SK-N-SH (cell line): Measurements from ENCODE around the gene CDPF1. TPM values are rescaled to one million over a fixed set of nuclear protein-coding genes. Genes with fewer than 3 reads are reported as not detected.

Source experiments
- CTCF ChIA-PET: fragments of 300-600, 350-600 bp; formaldehyde crosslinking; extraction: SDS; loops from one replicate; lab custom pipeline; 2021; lab: Yijun Ruan, JAX
- POLR2A ChIA-PET: fragments of 350-600 bp; sonication (Branson Sonifier 250); formaldehyde crosslinking; extraction: SDS; loops from one replicate; lab custom pipeline; 2020; ENCODE audit warnings: antibody characterized with exemption, inconsistent platforms; lab: Yijun Ruan, JAX
- DNase-seq: peaks from one replicate; pipeline ENCODE4 v3.0.0; 2012
- H2AFZ ChIP-seq: fragments of 200-600 bp; sonication (generic); 2 replicates; pipeline ENCODE4 v1.8.1; 2016; ENCODE audit warnings: antibody characterized with exemption, mild to moderate bottlenecking, low read depth
- H3F3A ChIP-seq: fragments of 200-600 bp; sonication (generic); replicated peaks from 2 replicates; pipeline ENCODE3; 2016; ENCODE audit warnings: antibody characterized with exemption, mild to moderate bottlenecking; ENCODE audit not compliant: insufficient read depth
- H3K27ac ChIP-seq, 2 experiments: fragments of 200-500 bp in 1 of 2; fragments of 200-600 bp in 1 of 2; sonication (Bioruptor generic) in 1 of 2; sonication (generic), shearing (Covaris generic) in 1 of 2; 2 replicates each; pipeline versions ENCODE4 v1.5.1 to v1.6.1; 2014 to 2016; ENCODE audit warnings: low read depth in 2 of 2, inconsistent platforms in 1 of 2, low read length in 1 of 2, mild to moderate bottlenecking in 1 of 2, mixed read lengths in 1 of 2
- H3K27me3 ChIP-seq: fragments of 200-600 bp; sonication (generic), shearing (Covaris generic); 2 replicates; pipeline ENCODE4 v1.6.1; 2016; ENCODE audit warnings: mixed run types; ENCODE audit not compliant: insufficient read depth
- H3K36me3 ChIP-seq, 2 experiments: fragments of 200-500 bp in 1 of 2; fragments of 200-600 bp in 1 of 2; sonication (Bioruptor generic) in 1 of 2; sonication (generic) in 1 of 2; replicated peaks in 1 of 2; 2 replicates each; pipeline versions ENCODE3 to v1.5.1; 2014 to 2016; ENCODE audit warnings: low read length in 1 of 2, mild to moderate bottlenecking in 1 of 2; ENCODE audit not compliant: insufficient read depth in 2 of 2, control insufficient read depth in 1 of 2
- H3K4me1 ChIP-seq, 2 experiments: fragments of 200-500 bp in 1 of 2; fragments of 200-600 bp in 1 of 2; sonication (Bioruptor generic) in 1 of 2; sonication (generic), shearing (Covaris generic) in 1 of 2; 2 replicates each; pipeline versions ENCODE4 v1.5.1 to v1.6.1; 2014 to 2016; ENCODE audit warnings: low read depth in 1 of 2, low read length in 1 of 2, mixed run types in 1 of 2; ENCODE audit not compliant: insufficient read depth in 2 of 2, control insufficient read depth in 1 of 2
- H3K4me2 ChIP-seq: fragments of 200-600 bp; sonication (generic), shearing (Covaris generic); 2 replicates; pipeline ENCODE4 v1.6.1; 2017; ENCODE audit warnings: mixed run types
- H3K4me3 ChIP-seq, 2 experiments: fragments of 200-500 bp in 1 of 2; fragments of 200-600 bp in 1 of 2; sonication (Bioruptor generic) in 1 of 2; sonication (generic), shearing (Covaris generic) in 1 of 2; 2 replicates each; pipeline versions ENCODE4 v1.5.1 to v1.8.1; 2014 to 2016; ENCODE audit warnings: low read depth in 2 of 2, inconsistent platforms in 1 of 2, low read length in 1 of 2, mild to moderate bottlenecking in 1 of 2, mixed read lengths in 1 of 2, moderate library complexity in 1 of 2
- H3K79me2 ChIP-seq: fragments of 200-600 bp; sonication (generic); 2 replicates; pipeline ENCODE4 v1.8.1; 2017; ENCODE audit warnings: mild to moderate bottlenecking; ENCODE audit not compliant: insufficient read depth
- H3K9ac ChIP-seq: fragments of 200-600 bp; sonication (generic); 2 replicates; pipeline ENCODE4 v1.6.1; 2017; ENCODE audit warnings: mixed run types
- H3K9me2 ChIP-seq: fragments of 200-600 bp; sonication (generic); 2 replicates; pipeline ENCODE4 v1.6.1; 2017; ENCODE audit warnings: mixed run types
- H3K9me3 ChIP-seq: fragments of 200-600 bp; sonication (generic); 2 replicates; pipeline ENCODE4 v1.6.1; 2017; ENCODE audit warnings: mixed run types, mild to moderate bottlenecking, moderate library complexity
- H4K20me1 ChIP-seq: fragments of 200-600 bp; sonication (generic); 2 replicates; pipeline ENCODE4 v1.6.1; 2017; ENCODE audit warnings: mild to moderate bottlenecking, mixed run types; ENCODE audit not compliant: insufficient read depth
- CHD2 ChIP-seq: fragments of 150-350 bp; IDR thresholded peaks from 2 replicates; pipeline ENCODE4 v1.6.1; 2018; ENCODE audit warnings: low read length; ENCODE audit not compliant: partially characterized antibody
- EP300 ChIP-seq, 2 experiments: IDR thresholded peaks; 2 replicates each; pipeline versions ENCODE4 v1.4.0 to v1.6.1; 2012; ENCODE audit warnings: borderline replicate concordance in 1 of 2, low read depth in 1 of 2, low read length in 1 of 2
- GATA2 ChIP-seq: sonication (generic); formaldehyde crosslinking; IDR thresholded peaks from 2 replicates; pipeline ENCODE4 v1.5.0; 2020; ENCODE audit warnings: mild to moderate bottlenecking, missing genetic modification reagents
- IRF3 ChIP-seq: fragments of 150-350 bp; IDR thresholded peaks from 2 replicates; pipeline ENCODE4 v1.6.1; 2016; ENCODE audit warnings: mild to moderate bottlenecking, low read depth, low read length
- NFIC ChIP-seq: IDR thresholded peaks from 2 replicates; pipeline ENCODE4 v1.4.0; 2012; ENCODE audit warnings: borderline replicate concordance
- NRF1 ChIP-seq: IDR thresholded peaks from 2 replicates; pipeline ENCODE4 v1.6.1; 2012; ENCODE audit warnings: low read depth, mild to moderate bottlenecking, low read length
- RFX5 ChIP-seq: IDR thresholded peaks from 2 replicates; pipeline ENCODE4 v1.6.1; 2012; ENCODE audit warnings: mild to moderate bottlenecking, improper control_type of control experiment, low read length
- RXRA ChIP-seq: IDR thresholded peaks from 2 replicates; pipeline ENCODE4 v1.4.0; 2012; ENCODE audit warnings: low read depth, mild to moderate bottlenecking, borderline replicate concordance
- SMC3 ChIP-seq: IDR thresholded peaks from 2 replicates; pipeline ENCODE4 v1.6.1; 2012; ENCODE audit warnings: low read depth, low read length, improper control_type of control experiment
- USF2 ChIP-seq: fragments of 150-350 bp; IDR thresholded peaks from 2 replicates; pipeline ENCODE4 v1.6.1; 2017; ENCODE audit warnings: antibody characterized with exemption, low read length, low read depth, borderline replicate concordance
- WGBS: methylation state at CpG from one replicate; pipeline ENCODE4 v1.1.6; 2017; ENCODE audit warnings: low lambda C conversion rate; 5-methylcytosine and 5-hydroxymethylcytosine counted together
- polyA plus RNA-seq, 3 experiments: library from polyadenylated mRNA; depleted of rRNA; stranded (reverse); fragments of >200 nt; gene quantifications; 2 replicates each; pipeline ENCODE4 v1.2.3, GENCODE V29; 2012
- TF ChIP-seq, protein P1 (sequence below): IDR thresholded peaks from 2 replicates; pipeline ENCODE4 v1.4.0; 2012; ENCODE audit warnings: low read depth, borderline replicate concordance
- TF ChIP-seq, protein P2 (sequence below): fragments of 200-600 bp; sonication (generic); IDR thresholded peaks from 2 replicates; pipeline ENCODE4 v1.6.1; 2017; ENCODE audit warnings: antibody characterized with exemption, mild to moderate bottlenecking, moderate library complexity

Gene CDPF1
- polyA plus RNA-seq, 1 of the 3 experiments (the other 2 are of a cell fraction) = 25.3 TPM

DNA sequence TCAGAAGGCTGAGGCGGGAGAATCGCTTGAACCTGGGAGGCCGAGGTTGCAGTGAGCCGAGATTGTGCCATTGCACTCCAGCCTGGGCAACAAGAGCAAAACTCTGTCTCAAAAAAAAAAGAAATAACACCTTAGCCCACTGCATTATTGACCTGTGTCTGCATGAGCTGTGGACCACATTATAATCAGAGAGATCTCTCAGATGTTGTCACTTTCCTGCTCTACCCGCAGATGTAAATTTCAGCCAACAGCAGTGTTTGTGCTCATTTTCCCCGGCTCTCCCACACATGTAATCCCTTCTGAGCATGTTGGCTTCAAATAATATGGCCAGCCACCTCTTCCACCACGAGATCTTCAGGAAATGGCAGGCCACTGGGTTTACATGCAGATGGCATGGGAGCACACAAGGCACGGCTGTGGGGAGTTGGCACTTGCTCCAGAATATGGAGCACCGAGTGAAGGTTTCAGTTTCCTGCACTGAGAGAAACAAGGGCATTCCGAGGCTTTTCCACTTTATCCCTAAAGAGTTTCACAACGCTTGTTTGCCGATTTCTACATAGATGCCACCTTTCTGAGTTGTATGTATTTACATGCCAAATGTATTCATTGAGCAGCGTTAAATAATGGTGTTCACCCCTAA is 19.7 kb downstream of the CDPF1 start:
- ChIA-PET POLR2A (no interaction called here), CTCF (no interaction called here)
- Histone ChIP-seq H3K36me3 (peaks cover 0 to 1% of the 10 kb centered on the region in 2 experiments), H3F3A (no peaks in the 10 kb centered on the region), H3K9ac (no peak overlapping the region), H3K27ac (peak overlapping the region in 1 of 2 experiments; percentile 54; a peak in 2 of 4 replicates), H2AFZ (no peak overlapping the region), H4K20me1 (no peaks in the 10 kb centered on the region), H3K4me1 (peaks cover 10 to 13% of the 10 kb centered on the region in 2 experiments; a peak in 2 of 4 replicates), H3K9me3 (no peaks in the 10 kb centered on the region), H3K27me3 (no peaks in the 10 kb centered on the region), H3K4me3 (no peak overlapping the region), H3K9me2 (no peaks in the 10 kb centered on the region), H3K79me2 (no peaks in the 10 kb centered on the region), H3K4me2 (no peak overlapping the region)
- no peak for DNase-seq
- TF ChIP-seq, protein P1, sequence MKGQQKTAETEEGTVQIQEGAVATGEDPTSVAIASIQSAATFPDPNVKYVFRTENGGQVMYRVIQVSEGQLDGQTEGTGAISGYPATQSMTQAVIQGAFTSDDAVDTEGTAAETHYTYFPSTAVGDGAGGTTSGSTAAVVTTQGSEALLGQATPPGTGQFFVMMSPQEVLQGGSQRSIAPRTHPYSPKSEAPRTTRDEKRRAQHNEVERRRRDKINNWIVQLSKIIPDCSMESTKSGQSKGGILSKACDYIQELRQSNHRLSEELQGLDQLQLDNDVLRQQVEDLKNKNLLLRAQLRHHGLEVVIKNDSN = no peak
- TF ChIP-seq CHD2 (no peak), NRF1 (no peak), GATA2 (CRISPR knock-in tag) (no peak), RFX5 (no peak), IRF3 (no peak), RXRA (no peak), SMC3 (no peak), USF2 (no peak), NFIC (no peak), EP300 (IDR thresholded peaks at IDR 0.05; ENCODE audit: borderline replicate concordance in 1 of 2, low read depth in 1 of 2, low read length in 1 of 2) (no peak)
- TF ChIP-seq, protein P2, sequence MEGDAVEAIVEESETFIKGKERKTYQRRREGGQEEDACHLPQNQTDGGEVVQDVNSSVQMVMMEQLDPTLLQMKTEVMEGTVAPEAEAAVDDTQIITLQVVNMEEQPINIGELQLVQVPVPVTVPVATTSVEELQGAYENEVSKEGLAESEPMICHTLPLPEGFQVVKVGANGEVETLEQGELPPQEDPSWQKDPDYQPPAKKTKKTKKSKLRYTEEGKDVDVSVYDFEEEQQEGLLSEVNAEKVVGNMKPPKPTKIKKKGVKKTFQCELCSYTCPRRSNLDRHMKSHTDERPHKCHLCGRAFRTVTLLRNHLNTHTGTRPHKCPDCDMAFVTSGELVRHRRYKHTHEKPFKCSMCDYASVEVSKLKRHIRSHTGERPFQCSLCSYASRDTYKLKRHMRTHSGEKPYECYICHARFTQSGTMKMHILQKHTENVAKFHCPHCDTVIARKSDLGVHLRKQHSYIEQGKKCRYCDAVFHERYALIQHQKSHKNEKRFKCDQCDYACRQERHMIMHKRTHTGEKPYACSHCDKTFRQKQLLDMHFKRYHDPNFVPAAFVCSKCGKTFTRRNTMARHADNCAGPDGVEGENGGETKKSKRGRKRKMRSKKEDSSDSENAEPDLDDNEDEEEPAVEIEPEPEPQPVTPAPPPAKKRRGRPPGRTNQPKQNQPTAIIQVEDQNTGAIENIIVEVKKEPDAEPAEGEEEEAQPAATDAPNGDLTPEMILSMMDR = no peak
- WGBS = 90% methylated on average over 13 of the region's 13 CpGs
